Trophoblast cell (in vitro differentiated cells and primary cell): ENCODE data around the gene DTYMK.
A peak's percentile ranks its signal among the peaks of the same experiment; 100 is the strongest.

ENCODE experiments used
- DNase-seq, 2 donors: peaks; one replicate each; pipeline ENCODE4 v3.0.0-alpha.2; 2016
- H2AFZ ChIP-seq: 2 replicates; pipeline ENCODE4 v1.6.1; 2013; ENCODE audit warnings: low read length, moderate library complexity, mild to moderate bottlenecking; ENCODE audit not compliant: insufficient read depth, poor library complexity
- H2AK5ac ChIP-seq: 2 replicates; pipeline ENCODE4 v1.6.1; 2013; ENCODE audit warnings: mild to moderate bottlenecking, low read length
- H2BK120ac ChIP-seq: 2 replicates; pipeline ENCODE4 v1.6.1; 2013; ENCODE audit warnings: low read length, mild to moderate bottlenecking, moderate library complexity; ENCODE audit not compliant: insufficient read depth, poor library complexity
- H2BK12ac ChIP-seq: 2 replicates; pipeline ENCODE4 v1.6.1; 2013; ENCODE audit warnings: mild to moderate bottlenecking, low read length, moderate library complexity
- H2BK5ac ChIP-seq: 2 replicates; pipeline ENCODE4 v1.6.1; 2013; ENCODE audit warnings: low read length, low read depth, moderate library complexity, mild to moderate bottlenecking; ENCODE audit not compliant: poor library complexity
- H3K14ac ChIP-seq: 2 replicates; pipeline ENCODE4 v1.6.1; 2013; ENCODE audit warnings: mild to moderate bottlenecking, low read length
- H3K18ac ChIP-seq: 2 replicates; pipeline ENCODE4 v1.6.1; 2013; ENCODE audit warnings: mild to moderate bottlenecking, low read length
- H3K23ac ChIP-seq: 2 replicates; pipeline ENCODE4 v1.6.1; 2013; ENCODE audit warnings: low read length
- H3K27ac ChIP-seq: 2 replicates; pipeline ENCODE4 v1.5.1; 2013; ENCODE audit warnings: low read depth, mild to moderate bottlenecking, inconsistent platforms, low read length, moderate library complexity
- H3K27me3 ChIP-seq: 2 replicates; pipeline ENCODE4 v1.6.1; 2013; ENCODE audit warnings: inconsistent platforms, mild to moderate bottlenecking, low read length, moderate library complexity; ENCODE audit not compliant: insufficient read depth
- H3K36me3 ChIP-seq, 2 experiments: 1 replicate in 1 of 2; 2 replicates in 1 of 2; pipeline ENCODE4 v1.6.1; 2013; ENCODE audit warnings: low read length in 2 of 2, mild to moderate bottlenecking in 2 of 2, moderate library complexity in 1 of 2; ENCODE audit not compliant: insufficient read depth in 2 of 2, control insufficient read depth in 1 of 2
- H3K4ac ChIP-seq: 2 replicates; pipeline ENCODE4 v1.6.1; 2013; ENCODE audit warnings: low read depth, mild to moderate bottlenecking, low read length, moderate library complexity
- H3K4me1 ChIP-seq, 2 experiments: 1 replicate in 1 of 2; 2 replicates in 1 of 2; pipeline ENCODE4 v1.6.1; 2013; ENCODE audit warnings: low read length in 2 of 2, mild to moderate bottlenecking in 2 of 2, moderate library complexity in 1 of 2; ENCODE audit not compliant: insufficient read depth in 2 of 2, control insufficient read depth in 1 of 2
- H3K4me2 ChIP-seq: 2 replicates; pipeline ENCODE4 v1.6.1; 2013; ENCODE audit warnings: inconsistent platforms, mild to moderate bottlenecking, low read length, moderate library complexity
- H3K4me3 ChIP-seq: 2 replicates; pipeline ENCODE4 v1.5.1; 2013; ENCODE audit warnings: mild to moderate bottlenecking, low read depth, low read length, inconsistent platforms
- H3K79me1 ChIP-seq: one replicate; pipeline ENCODE4 v1.6.1; 2013; ENCODE audit warnings: low read length
- H3K79me2 ChIP-seq: 2 replicates; pipeline ENCODE4 v1.6.1; 2013; ENCODE audit warnings: low read length, mild to moderate bottlenecking; ENCODE audit not compliant: control insufficient read depth, insufficient read depth, poor library complexity
- H3K9ac ChIP-seq: 2 replicates; pipeline ENCODE4 v1.6.1; 2013; ENCODE audit warnings: mild to moderate bottlenecking, low read length
- H3K9me3 ChIP-seq: 2 replicates; pipeline ENCODE4 v1.6.1; 2013; ENCODE audit warnings: low read depth, mild to moderate bottlenecking, control low read depth, inconsistent platforms, low read length; ENCODE audit not compliant: insufficient read depth
- H4K12ac ChIP-seq: 2 replicates; pipeline ENCODE4 v1.6.1; 2013; ENCODE audit warnings: low read depth, mild to moderate bottlenecking, low read length, moderate library complexity
- H4K8ac ChIP-seq: 2 replicates; pipeline ENCODE4 v1.6.1; 2013; ENCODE audit warnings: low read depth, mild to moderate bottlenecking, low read length, moderate library complexity
- H4K91ac ChIP-seq: one replicate; pipeline ENCODE4 v1.6.1; 2013; ENCODE audit warnings: low read depth, mild to moderate bottlenecking, low read length, moderate library complexity
- WGBS: extraction: QIAGEN DNeasy Blood & Tissue Kit; methylation state at CpG from one replicate; pipeline ENCODE4 v1.1.7; 2013; ENCODE audit warnings: missing lambda C conversion rate; ENCODE audit not compliant: insufficient read length, insufficient coverage; ENCODE audit errors: extremely low coverage; 5-methylcytosine and 5-hydroxymethylcytosine counted together

DTYMK gene

GRCh38 chr2:241724259-241724974, 37.8 kb upstream of the DTYMK start:
- Histone ChIP-seq H2BK12ac (no peak overlapping the region), H3K36me3 (peaks cover 49% of the 10 kb centered on the region in 2 experiments), H3K9me3 (peaks cover 27% of the 10 kb centered on the region), H3K79me1 (no peaks in the 10 kb centered on the region), H2BK120ac (no peak overlapping the region), H3K4me1 (peaks cover 0 to 2% of the 10 kb centered on the region in 2 experiments), H3K4me2 (no peak overlapping the region), H4K8ac (no peak overlapping the region), H2AK5ac (no peak overlapping the region), H4K12ac (no peak overlapping the region), H3K79me2 (no peaks in the 10 kb centered on the region), H2BK5ac (no peak overlapping the region), H3K14ac (no peak overlapping the region), H3K23ac (no peak overlapping the region), H3K27ac (no peak overlapping the region), H4K91ac (no peak overlapping the region), H3K18ac (no peak overlapping the region), H3K4me3 (no peak overlapping the region), H2AFZ (no peak overlapping the region), H3K9ac (no peak overlapping the region), H3K4ac (no peak overlapping the region), H3K27me3 (no peaks in the 10 kb centered on the region)
- DNase-seq = no peak
- WGBS = no CpG with 5 or more reads among the region's 41 CpGs

- Histone ChIP-seq H3K36me3 (peaks cover 51 to 55% of the 10 kb centered on the region in 2 experiments), H4K91ac (no peak overlapping the region), H2BK120ac (no peak overlapping the region), H3K79me1 (no peaks in the 10 kb centered on the region), H3K4me3 (peak overlapping the region; percentile 25), H3K27ac (no peak overlapping the region), H2AK5ac (no peak overlapping the region), H3K23ac (no peak overlapping the region), H3K27me3 (no peaks in the 10 kb centered on the region), H3K9me3 (peaks cover 27% of the 10 kb centered on the region), H4K12ac (no peak overlapping the region), H4K8ac (no peak overlapping the region), H2AFZ (no peak overlapping the region), H3K79me2 (no peaks in the 10 kb centered on the region), H3K4me1 (peaks cover 0 to 2% of the 10 kb centered on the region in 2 experiments), H2BK12ac (no peak overlapping the region), H2BK5ac (no peak overlapping the region), H3K9ac (no peak overlapping the region), H3K4me2 (no peak overlapping the region), H3K4ac (no peak overlapping the region), H3K18ac (no peak overlapping the region), H3K14ac (no peak overlapping the region)
- DNase-seq = no peak
- WGBS = no CpG with 5 or more reads among the region's 21 CpGs
Measured at GRCh38 chr2:241722896-241723454, 36.4 kb upstream of the DTYMK start.

DNA sequence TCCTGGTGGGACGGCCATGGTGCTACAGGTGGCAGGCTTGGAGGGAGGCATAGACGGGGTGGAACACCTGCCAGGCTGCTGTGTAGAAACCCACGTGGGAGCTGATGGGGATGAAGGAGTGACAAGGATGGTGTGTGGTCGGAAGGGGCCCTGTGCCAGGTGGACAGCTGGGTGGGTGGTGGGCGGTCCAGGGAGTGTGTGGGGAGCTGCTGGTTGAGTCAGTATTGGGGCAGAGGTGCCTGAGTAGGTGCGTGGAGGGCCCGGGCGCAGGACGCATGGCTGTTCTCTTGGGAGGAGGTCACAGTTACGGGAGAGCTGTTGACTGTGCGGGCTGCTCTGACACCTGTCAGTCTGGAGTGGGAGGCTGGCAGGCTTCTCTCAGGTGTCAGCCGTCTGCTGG, 35.2 kb upstream of the DTYMK start:
- H4K12ac ChIP-seq = no peak overlapping the region
- H4K91ac ChIP-seq = no peak overlapping the region
- H3K27me3 ChIP-seq = no peaks in the 10 kb centered on the region
- H3K4me3 ChIP-seq = no peak overlapping the region
- no peak overlapping the region for H2BK120ac ChIP-seq
- H3K79me2 ChIP-seq = no peaks in the 10 kb centered on the region
- no peaks in the 10 kb centered on the region for H3K79me1 ChIP-seq
- peak overlapping the region; percentile 10 for H3K18ac ChIP-seq
- H3K4me2 ChIP-seq = no peak overlapping the region
- H3K4me1 ChIP-seq = peaks cover 0 to 2% of the 10 kb centered on the region in 2 experiments
- no peak overlapping the region for H3K9ac ChIP-seq
- WGBS = no CpG with 5 or more reads among the region's 12 CpGs
- H2BK12ac ChIP-seq = no peak overlapping the region
- no peak for DNase-seq
- H3K9me3 ChIP-seq = peaks cover 27% of the 10 kb centered on the region
- no peak overlapping the region for H4K8ac ChIP-seq
- H3K23ac ChIP-seq = no peak overlapping the region
- no peak overlapping the region for H3K14ac ChIP-seq
- peaks cover 50 to 55% of the 10 kb centered on the region in 2 experiments for H3K36me3 ChIP-seq
- H2AK5ac ChIP-seq = no peak overlapping the region
- no peak overlapping the region for H3K4ac ChIP-seq
- no peak overlapping the region for H2BK5ac ChIP-seq
- no peak overlapping the region for H2AFZ ChIP-seq
- H3K27ac ChIP-seq = no peak overlapping the region

GRCh38 chr2:241720560-241720959, 33.9 kb upstream of the DTYMK start:
- H3K79me2 ChIP-seq = no peaks in the 10 kb centered on the region
- no peak overlapping the region for H2AK5ac ChIP-seq
- H3K79me1 ChIP-seq = no peaks in the 10 kb centered on the region
- no peak overlapping the region for H4K91ac ChIP-seq
- no peak overlapping the region for H3K4me3 ChIP-seq
- H3K4me1 ChIP-seq = no peaks in the 10 kb centered on the region
- no peak overlapping the region for H4K8ac ChIP-seq
- H2AFZ ChIP-seq = no peak overlapping the region
- no peak overlapping the region for H2BK120ac ChIP-seq
- H3K9ac ChIP-seq = no peak overlapping the region
- H2BK12ac ChIP-seq = no peak overlapping the region
- H3K4me2 ChIP-seq = no peak overlapping the region
- peaks cover 57% of the 10 kb centered on the region in 2 experiments for H3K36me3 ChIP-seq
- no peak for DNase-seq
- H3K14ac ChIP-seq = no peak overlapping the region
- no peak overlapping the region for H3K4ac ChIP-seq
- no peak overlapping the region for H2BK5ac ChIP-seq
- no peak overlapping the region for H3K27ac ChIP-seq
- H3K23ac ChIP-seq = no peak overlapping the region
- H3K9me3 ChIP-seq = peaks cover 27% of the 10 kb centered on the region
- no CpG with 5 or more reads among the region's 15 CpGs for WGBS
- no peaks in the 10 kb centered on the region for H3K27me3 ChIP-seq
- no peak overlapping the region for H4K12ac ChIP-seq
- no peak overlapping the region for H3K18ac ChIP-seq
